SK-N-SH treated with all-trans-retinoic acid at 6 μM for 48 hours (cell line): Measurements from ENCODE around the gene RAB15.

ENCODE experiments used
- ATAC-seq: fragments of 200-7000 bp; cut with Tn5 transposase; 3 replicates; pipeline ENCODE4 v1.9.1; 2020; ENCODE audit warnings: mild to moderate bottlenecking, moderate library complexity
- ARNTL ChIP-seq: fragments of 450-650 bp; formaldehyde crosslinking; IDR thresholded peaks from 2 replicates; pipeline ENCODE4 v1.5.0; 2020; ENCODE audit warnings: low read depth, mild to moderate bottlenecking, moderate library complexity, borderline replicate concordance
- BACH2 ChIP-seq: fragments of 250-450 bp; sonication (Bioruptor Pico); IDR thresholded peaks from 2 replicates; pipeline ENCODE4 v1.9.0; 2021; ENCODE audit warnings: mild to moderate bottlenecking, borderline replicate concordance
- CREB5 ChIP-seq: fragments of 250-450 bp; sonication (Bioruptor Pico); IDR thresholded peaks from 2 replicates; pipeline ENCODE4 v1.5.1; 2020; ENCODE audit warnings: low read depth, mild to moderate bottlenecking, moderate library complexity
- CSDC2 ChIP-seq: fragments of 250-450 bp; sonication (Bioruptor Pico); IDR thresholded peaks from 2 replicates; pipeline ENCODE4 v1.5.0; 2020; ENCODE audit warnings: mild to moderate bottlenecking, moderate library complexity
- ESRRG ChIP-seq: fragments of 250-450 bp; sonication (Bioruptor Pico); IDR thresholded peaks from 2 replicates; pipeline ENCODE4 v1.6.1; 2021; ENCODE audit warnings: mild to moderate bottlenecking
- GLIS3 ChIP-seq: fragments of 250-450 bp; sonication (Bioruptor Pico); IDR thresholded peaks from 2 replicates; pipeline ENCODE4 v1.5.0; 2020; ENCODE audit warnings: mild to moderate bottlenecking, moderate library complexity
- ISL1 ChIP-seq: fragments of 250-450 bp; sonication (Bioruptor Pico); IDR thresholded peaks from 2 replicates; pipeline ENCODE4 v2.1.2; 2022; ENCODE audit warnings: mild to moderate bottlenecking, moderate library complexity
- OSR1 ChIP-seq: fragments of 250-450 bp; sonication (Bioruptor Pico); IDR thresholded peaks from 2 replicates; pipeline ENCODE4 v1.8.0; 2022; ENCODE audit warnings: moderate library complexity, mild to moderate bottlenecking, inconsistent platforms
- PATZ1 ChIP-seq: fragments of 250-450 bp; sonication (Bioruptor Pico); IDR thresholded peaks from 2 replicates; pipeline ENCODE4 v1.8.0; 2020; ENCODE audit warnings: mild to moderate bottlenecking, moderate library complexity, borderline replicate concordance
- POU6F1 ChIP-seq: fragments of 250-450 bp; sonication (Bioruptor Pico); IDR thresholded peaks from 2 replicates; pipeline ENCODE4 v1.8.0; 2021; ENCODE audit warnings: low read depth, mild to moderate bottlenecking, moderate library complexity, borderline replicate concordance
- PPARA ChIP-seq: fragments of 250-450 bp; sonication (Bioruptor Pico); IDR thresholded peaks from 2 replicates; pipeline ENCODE4 v1.5.0; 2020; ENCODE audit warnings: mild to moderate bottlenecking, borderline replicate concordance
- RARB ChIP-seq: fragments of 250-450 bp; sonication (Bioruptor Pico); IDR thresholded peaks from 2 replicates; pipeline ENCODE4 v1.8.0; 2021; ENCODE audit warnings: mild to moderate bottlenecking, moderate library complexity
- SNAI2 ChIP-seq: fragments of 250-450 bp; sonication (Bioruptor Pico); IDR thresholded peaks from 2 replicates; pipeline ENCODE4 v1.5.0; 2020; ENCODE audit warnings: mild to moderate bottlenecking, moderate library complexity
- TOX ChIP-seq: fragments of 250-450 bp; sonication (Bioruptor Pico); IDR thresholded peaks from 2 replicates; pipeline ENCODE4 v1.8.0; 2021; ENCODE audit warnings: mild to moderate bottlenecking, moderate library complexity, borderline replicate concordance
- TSHZ2 ChIP-seq: fragments of 250-450 bp; sonication (Bioruptor Pico); IDR thresholded peaks from 2 replicates; pipeline ENCODE4 v1.5.0; 2020; ENCODE audit warnings: mild to moderate bottlenecking, moderate library complexity
- ZC3H10 ChIP-seq: fragments of 250-450 bp; sonication (Bioruptor Pico); IDR thresholded peaks from 2 replicates; pipeline ENCODE4 v1.5.1; 2021; ENCODE audit warnings: mild to moderate bottlenecking, moderate library complexity
- ZFP3 ChIP-seq: fragments of 250-450 bp; sonication (Bioruptor Pico); IDR thresholded peaks from 2 replicates; pipeline ENCODE4 v1.5.0; 2020; ENCODE audit warnings: mild to moderate bottlenecking, moderate library complexity
- ZFP30 ChIP-seq: fragments of 450-650 bp; formaldehyde crosslinking; IDR thresholded peaks from 2 replicates; pipeline ENCODE4 v1.5.0; 2022; ENCODE audit warnings: mild to moderate bottlenecking, moderate library complexity
- ZNF565 ChIP-seq: fragments of 450-650 bp; formaldehyde crosslinking; conservative IDR thresholded peaks from 2 replicates; pipeline ENCODE4 v1.5.0; 2020; ENCODE audit warnings: low read depth, mild to moderate bottlenecking, moderate library complexity
- ZNF70 ChIP-seq: fragments of 450-650 bp; formaldehyde crosslinking; IDR thresholded peaks from 2 replicates; pipeline ENCODE4 v1.5.0; 2020; ENCODE audit warnings: mild to moderate bottlenecking, moderate library complexity
- ZNF8 ChIP-seq: fragments of 450-650 bp; formaldehyde crosslinking; IDR thresholded peaks from 2 replicates; pipeline ENCODE4 v1.5.0; 2020; ENCODE audit warnings: mild to moderate bottlenecking, moderate library complexity

RAB15 gene

GRCh38 chr14:64953661-64954060 is 18.5 kb downstream of the RAB15 start:
- TF ChIP-seq BACH2 (CRISPR knock-in tag) (no peak), CREB5 (CRISPR knock-in tag) (no peak), ZFP30 (no peak), CSDC2 (CRISPR knock-in tag) (no peak), ARNTL (CRISPR knock-in tag) (no peak), ZNF70 (CRISPR knock-in tag) (no peak), ZFP3 (CRISPR knock-in tag) (no peak), PATZ1 (no peak), TOX (CRISPR knock-in tag) (no peak), OSR1 (CRISPR knock-in tag) (no peak), ISL1 (no peak), TSHZ2 (CRISPR knock-in tag) (no peak), ZNF565 (CRISPR knock-in tag) (no peak), ESRRG (CRISPR knock-in tag) (no peak), GLIS3 (CRISPR knock-in tag) (no peak), ZNF8 (CRISPR knock-in tag) (no peak)
- ATAC-seq = no peak

GRCh38 chr14:64953310-64953654 is 18.9 kb downstream of the RAB15 start:
- TF ChIP-seq ARNTL (CRISPR knock-in tag) = no peak
- TF ChIP-seq POU6F1 (CRISPR knock-in tag) = no peak
- TF ChIP-seq RARB (CRISPR knock-in tag) = no peak
- TF ChIP-seq PPARA (CRISPR knock-in tag) = no peak
- TF ChIP-seq CSDC2 (CRISPR knock-in tag) = no peak
- TF ChIP-seq ZFP3 (CRISPR knock-in tag) = no peak
- no peak for TF ChIP-seq TOX (CRISPR knock-in tag)
- no peak for TF ChIP-seq SNAI2 (CRISPR knock-in tag)
- no peak for TF ChIP-seq ZC3H10 (CRISPR knock-in tag)
- no peak for ATAC-seq

- TF ChIP-seq RARB (CRISPR knock-in tag) = no peak
- no peak for TF ChIP-seq SNAI2 (CRISPR knock-in tag)
- TF ChIP-seq CSDC2 (CRISPR knock-in tag) = no peak
- no peak for TF ChIP-seq POU6F1 (CRISPR knock-in tag)
- TF ChIP-seq TSHZ2 (CRISPR knock-in tag) = no peak
- TF ChIP-seq ISL1 = no peak
- no peak for TF ChIP-seq ARNTL (CRISPR knock-in tag)
- no peak for TF ChIP-seq ZC3H10 (CRISPR knock-in tag)
- ATAC-seq = 0 out of 3 replicates have a peak, but pooled peaks have one; percentile 29
Measured at GRCh38 chr14:64952598-64953309, 19.4 kb downstream of the RAB15 start.
